ENCODE data around the gene NEIL3.

DNA sequence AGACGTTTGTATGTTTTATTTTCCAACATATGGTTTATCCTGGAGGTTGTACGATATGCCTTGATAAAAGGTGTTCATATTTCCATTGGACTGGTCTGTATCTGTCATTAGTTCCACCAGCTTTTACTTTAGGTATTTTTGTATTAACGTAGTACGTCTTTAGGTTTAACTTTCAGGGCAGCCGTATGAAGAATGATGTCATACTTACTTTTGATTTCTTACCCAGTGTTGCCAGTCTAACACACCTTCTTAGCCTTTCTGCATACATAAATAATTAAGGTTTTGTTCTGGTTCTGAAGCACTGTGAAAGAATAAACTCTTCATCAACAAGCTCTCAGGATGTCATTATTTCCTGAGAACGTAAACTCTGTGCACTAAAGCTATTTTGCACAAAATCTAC is 18.9 kb upstream of the NEIL3 start:
- TF ChIP-seq, protein P1, sequence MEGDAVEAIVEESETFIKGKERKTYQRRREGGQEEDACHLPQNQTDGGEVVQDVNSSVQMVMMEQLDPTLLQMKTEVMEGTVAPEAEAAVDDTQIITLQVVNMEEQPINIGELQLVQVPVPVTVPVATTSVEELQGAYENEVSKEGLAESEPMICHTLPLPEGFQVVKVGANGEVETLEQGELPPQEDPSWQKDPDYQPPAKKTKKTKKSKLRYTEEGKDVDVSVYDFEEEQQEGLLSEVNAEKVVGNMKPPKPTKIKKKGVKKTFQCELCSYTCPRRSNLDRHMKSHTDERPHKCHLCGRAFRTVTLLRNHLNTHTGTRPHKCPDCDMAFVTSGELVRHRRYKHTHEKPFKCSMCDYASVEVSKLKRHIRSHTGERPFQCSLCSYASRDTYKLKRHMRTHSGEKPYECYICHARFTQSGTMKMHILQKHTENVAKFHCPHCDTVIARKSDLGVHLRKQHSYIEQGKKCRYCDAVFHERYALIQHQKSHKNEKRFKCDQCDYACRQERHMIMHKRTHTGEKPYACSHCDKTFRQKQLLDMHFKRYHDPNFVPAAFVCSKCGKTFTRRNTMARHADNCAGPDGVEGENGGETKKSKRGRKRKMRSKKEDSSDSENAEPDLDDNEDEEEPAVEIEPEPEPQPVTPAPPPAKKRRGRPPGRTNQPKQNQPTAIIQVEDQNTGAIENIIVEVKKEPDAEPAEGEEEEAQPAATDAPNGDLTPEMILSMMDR (IDR thresholded peaks at IDR 0.05; ENCODE audit: insufficient read depth, low read length) = no peak
- no peak for TF ChIP-seq GABPA (IDR thresholded peaks at IDR 0.05; ENCODE audit: low read depth)
